Left renal cortex interstitium (tissue), 4 donors: ENCODE measurements around the gene DHDDS. TPM values are rescaled to one million over a fixed set of nuclear protein-coding genes. Genes with fewer than 3 reads are reported as not detected.
"Not testable (repeated sequence)": the region's sequence is repeated elsewhere in the genome, so short reads cannot be mapped to it uniquely, and the experiment has no call there.

Experiments used
- DNase-seq, 4 donors: peaks; one replicate each; pipeline ENCODE4 v3.0.0-alpha.2; 2013; ENCODE audit warnings: low read depth in 4 of 4, low spot score in 2 of 4, missing footprints in 1 of 4
- polyA plus RNA-seq, 4 donors: library from polyadenylated mRNA; unstranded; fragments of 120-200 nt; gene quantifications; one replicate each; pipeline ENCODE4 v1.2.1, GENCODE V29; 2013; ENCODE audit not compliant: insufficient read length in 4 of 4

The DHDDS gene, protein sequence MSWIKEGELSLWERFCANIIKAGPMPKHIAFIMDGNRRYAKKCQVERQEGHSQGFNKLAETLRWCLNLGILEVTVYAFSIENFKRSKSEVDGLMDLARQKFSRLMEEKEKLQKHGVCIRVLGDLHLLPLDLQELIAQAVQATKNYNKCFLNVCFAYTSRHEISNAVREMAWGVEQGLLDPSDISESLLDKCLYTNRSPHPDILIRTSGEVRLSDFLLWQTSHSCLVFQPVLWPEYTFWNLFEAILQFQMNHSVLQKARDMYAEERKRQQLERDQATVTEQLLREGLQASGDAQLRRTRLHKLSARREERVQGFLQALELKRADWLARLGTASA
- 10 to 100 TPM; 29.6 to 43.2 (median 39.2) TPM for polyA plus RNA-seq

DNA sequence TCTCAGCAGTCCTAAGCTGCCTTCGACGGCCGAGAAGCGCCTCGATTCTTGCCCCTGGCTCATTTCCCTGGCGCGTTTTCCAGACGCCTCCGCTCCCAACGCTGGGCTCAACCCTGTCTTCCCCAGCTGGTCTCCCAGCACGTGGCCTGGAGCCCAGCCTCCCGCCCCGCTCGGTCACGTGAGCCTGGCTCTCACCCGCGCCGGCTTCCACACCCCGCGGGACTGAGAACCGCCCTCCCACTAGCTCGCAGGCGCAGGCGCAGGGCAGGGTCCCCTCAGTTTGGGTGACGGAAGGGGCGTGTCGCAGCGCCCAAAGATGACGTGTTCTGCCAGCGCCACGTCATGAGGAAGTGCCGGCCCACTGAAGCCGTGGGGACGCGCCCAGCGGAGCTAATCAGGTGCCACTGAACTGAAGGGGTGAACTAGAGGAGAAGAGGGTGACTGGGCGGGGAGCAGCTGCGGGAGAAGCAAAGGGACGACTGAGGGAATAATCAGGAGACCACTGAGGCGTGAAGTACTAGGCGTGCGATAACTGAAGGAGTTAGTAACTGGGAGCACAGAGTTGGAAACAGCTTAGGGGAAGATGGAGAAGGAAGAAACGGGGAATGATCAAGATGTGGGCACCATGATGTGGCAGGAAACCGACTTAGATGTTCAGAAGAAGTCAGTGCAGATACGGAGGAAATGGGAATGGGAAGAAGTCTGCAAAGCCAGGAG lies at the start of gene DHDDS:
DHDDS (plus strand) TSS at position 343 of the 717 bp plus-strand sequence. CDS start 625 bp downstream, outside the sequence.
- DNase-seq = peak; percentile 92 to 95 (median 93)

DNA sequence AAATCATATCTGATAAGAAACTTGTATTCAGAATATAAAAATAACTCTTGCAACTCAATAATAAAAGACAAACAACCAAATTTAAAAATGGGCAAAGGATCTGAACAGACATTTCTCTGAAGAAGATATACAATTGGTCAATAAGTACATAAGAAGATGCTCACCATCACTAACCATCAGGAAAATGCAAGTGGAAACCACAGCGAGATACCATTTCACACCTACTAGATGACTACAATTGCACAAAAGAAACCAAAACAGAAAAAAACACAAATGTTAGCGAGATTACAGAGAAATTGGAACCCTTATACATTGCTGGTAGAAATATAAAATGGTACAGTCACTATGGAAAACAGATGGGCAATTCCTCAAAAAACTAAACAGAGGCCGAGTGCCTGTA lies 48.0 kb upstream of the DHDDS start:
- no peak for DNase-seq

DNA sequence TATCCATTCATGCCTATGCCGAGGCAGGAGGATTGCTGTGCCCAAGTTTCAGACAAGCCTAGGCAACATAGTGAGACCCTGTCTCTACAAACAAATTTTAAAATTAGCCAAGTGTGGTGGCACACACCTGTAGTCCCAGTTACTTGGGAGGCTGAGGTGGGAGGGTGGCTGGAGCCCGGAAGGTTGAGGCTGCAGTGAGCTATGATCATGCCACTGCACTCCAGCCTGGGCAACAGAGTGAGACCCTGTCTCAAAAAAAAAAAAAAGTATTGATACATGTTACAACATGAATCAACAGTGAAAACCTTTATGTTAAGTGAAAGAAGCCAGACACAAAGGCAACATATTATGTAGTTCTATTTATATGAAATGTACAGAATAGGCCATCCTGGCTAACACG lies 47.1 kb upstream of the DHDDS start:
- not testable (repeated sequence) for DNase-seq

DNA sequence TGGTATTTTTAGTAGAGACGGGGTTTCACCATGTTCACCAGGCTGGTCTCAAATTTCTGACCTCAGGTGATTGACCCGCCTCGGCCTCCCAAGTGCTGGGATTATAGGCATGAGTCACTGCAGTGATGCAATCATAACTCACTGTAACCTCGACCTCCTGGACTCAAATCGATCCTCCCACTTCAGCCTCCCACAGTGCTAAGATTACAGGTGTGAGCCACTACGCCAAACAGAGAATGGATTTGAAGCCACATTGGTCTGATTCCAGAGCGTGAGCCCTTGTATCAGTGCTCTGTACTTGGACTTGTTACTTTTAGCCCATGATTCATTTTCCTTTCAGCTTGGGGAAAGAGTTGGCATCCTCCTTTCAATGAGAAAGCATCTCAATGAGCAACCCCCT lies 44.7 kb upstream of the DHDDS start:
- DNase-seq = no peak

DNA sequence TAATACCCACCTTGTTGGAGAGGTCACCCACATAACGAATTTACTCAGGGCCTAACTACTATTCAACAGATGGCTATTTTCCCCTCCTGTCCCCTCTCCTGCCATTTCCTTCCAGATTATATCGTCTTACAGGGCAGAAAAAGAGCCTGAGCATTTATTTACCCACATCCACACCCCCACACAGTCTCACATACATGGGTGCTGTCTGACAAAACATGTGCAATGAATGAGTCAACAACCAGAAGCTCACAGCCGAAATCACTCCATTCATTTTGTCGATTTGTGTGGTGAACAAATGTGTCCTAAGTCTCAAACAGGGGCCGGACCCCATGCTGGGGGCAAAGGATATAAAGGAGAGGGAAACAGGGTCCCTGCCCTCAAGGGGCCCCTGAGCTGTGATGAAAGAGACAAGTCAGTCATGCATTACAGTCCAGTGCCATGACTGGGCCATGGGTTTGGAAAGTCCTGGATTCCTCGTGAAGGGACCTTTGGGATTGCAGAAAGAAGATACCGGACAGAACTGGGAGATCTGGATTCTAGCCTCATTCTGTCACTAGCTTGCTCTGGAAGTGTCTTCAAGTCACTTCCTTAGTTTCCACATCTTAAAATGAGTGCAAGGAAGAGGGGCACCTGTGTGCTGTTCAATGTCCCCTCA lies 43.2 kb upstream of the DHDDS start:
- DNase-seq = no peak

DNA sequence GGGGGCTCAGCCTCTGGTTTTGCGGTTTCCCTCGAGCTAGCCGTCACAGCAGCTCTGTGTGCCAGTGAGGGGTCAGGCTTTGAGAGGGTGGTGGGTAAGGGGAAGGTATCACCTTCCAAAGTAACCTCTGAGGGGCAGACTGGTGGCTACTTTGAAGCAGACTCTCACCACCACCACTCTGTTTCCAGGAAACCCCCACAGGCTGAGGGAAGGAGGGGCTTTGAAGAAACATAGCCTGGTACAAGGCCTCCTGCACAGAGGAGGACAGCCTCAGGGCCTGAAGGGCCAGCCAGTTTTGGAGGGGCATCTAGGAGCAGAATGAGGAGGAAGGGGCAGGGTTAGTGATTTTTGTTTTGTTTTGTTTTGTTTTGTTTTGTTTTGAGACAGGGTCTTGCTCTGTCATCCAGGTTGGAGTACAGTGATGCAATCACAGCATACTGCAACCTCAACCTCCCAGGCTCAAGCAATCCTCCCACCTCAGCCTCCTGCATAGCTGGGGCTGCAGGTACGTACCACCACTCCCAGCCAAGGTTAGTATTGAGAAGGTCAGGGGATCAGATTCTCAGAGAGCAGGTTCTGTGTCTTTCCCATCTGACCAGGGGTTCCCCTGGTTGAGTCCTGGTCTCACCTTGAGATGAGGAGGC lies 42.4 kb upstream of the DHDDS start:
- DNase-seq = no peak

DNA sequence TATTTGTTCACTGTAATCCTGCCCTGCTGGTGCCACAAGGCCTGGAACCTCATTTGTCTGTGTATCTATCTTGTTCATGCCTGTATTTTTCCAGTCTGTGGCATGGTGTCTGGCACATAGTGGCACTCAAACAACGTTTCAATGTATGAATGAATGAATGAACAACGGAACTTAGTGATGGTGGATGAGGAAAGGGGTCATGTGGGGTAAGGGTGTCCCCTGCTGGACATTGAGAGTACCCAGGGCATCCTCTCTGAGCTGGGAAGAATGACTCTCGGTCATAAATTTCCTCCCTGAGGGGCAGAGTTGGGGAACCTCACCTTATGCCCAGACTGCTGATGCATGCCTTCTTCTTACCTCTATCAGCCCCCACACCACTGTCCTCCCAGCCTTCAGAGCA lies 40.7 kb upstream of the DHDDS start:
- no peak for DNase-seq

DNA sequence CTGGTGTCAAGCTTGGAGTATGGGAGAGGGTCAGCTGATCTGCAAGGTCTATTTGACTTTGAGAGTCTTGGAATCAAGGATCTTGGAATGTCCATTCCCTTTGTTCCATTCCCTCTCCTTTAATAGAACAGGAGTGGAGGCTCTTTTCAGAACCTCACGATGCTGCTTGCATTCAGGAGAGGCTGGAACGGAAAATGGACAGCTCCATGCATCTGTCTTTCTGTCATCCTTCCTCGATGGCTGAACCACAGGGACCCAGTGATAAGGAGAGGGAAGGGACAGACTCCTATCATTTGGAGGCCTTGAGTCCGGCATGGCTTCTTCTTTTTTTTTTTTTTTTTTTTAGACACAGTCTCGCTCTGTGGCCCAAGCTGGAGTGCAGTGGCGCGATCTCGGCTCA lies 36.4 kb upstream of the DHDDS start:
- DNase-seq = no peak

DNA sequence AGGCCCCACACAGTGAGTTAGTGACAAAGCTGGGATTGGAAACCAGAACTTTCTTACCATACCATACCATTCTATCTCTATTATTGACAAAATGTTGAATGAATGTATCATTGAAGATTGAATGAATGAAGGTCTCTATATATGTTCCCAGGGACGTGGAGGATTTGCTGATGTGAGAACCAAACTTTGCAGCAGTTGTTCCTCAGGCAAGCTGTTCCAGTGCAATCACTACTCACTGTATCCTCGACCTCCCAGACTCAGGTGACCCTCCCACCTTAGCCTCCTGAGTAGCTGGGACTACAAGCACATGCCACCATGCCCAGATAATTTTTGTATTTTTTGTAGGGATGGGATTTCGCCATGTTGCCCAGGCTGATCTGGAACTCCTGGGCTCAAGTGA lies 33.1 kb upstream of the DHDDS start:
- no peak for DNase-seq

DNA sequence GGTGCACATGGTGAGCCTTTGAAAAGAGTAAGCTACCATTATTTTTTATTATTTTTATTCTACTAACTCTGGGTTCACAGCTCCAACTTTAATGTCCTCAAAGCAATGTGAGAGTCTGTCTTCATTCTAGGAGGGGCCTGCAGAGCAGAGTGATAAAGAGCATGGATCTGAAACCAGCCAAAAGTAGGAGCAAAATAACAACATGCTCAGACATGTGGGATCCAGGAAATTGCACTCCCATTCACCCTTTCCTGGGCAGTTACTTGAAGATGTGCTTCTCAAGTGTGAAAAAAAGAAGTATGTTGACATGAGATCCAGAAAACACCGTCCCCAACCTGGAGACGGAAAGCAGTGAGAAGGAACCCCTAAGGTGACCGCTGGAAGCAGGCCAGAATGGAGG lies 30.2 kb upstream of the DHDDS start:
- DNase-seq = no peak

DNA sequence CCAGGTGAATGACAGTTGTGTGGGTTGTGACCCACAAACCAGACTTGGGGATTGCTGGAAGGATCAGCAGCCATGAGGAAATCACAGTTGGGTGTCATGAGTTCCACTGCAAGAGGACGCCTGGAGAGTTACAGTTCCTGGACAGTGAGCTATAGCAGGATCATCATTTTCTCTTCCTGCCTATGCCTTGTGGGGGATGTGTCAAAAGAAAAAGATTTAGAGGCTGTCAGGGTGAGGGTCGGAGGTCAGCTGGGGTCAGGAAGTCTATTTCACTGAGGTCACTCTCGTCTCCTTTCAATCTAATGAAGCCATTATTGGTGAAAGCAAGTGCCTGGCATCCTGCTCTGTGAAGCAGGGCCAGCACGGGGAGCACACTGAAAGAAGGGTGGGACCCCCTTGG lies 28.5 kb upstream of the DHDDS start:
- DNase-seq = no peak

DNA sequence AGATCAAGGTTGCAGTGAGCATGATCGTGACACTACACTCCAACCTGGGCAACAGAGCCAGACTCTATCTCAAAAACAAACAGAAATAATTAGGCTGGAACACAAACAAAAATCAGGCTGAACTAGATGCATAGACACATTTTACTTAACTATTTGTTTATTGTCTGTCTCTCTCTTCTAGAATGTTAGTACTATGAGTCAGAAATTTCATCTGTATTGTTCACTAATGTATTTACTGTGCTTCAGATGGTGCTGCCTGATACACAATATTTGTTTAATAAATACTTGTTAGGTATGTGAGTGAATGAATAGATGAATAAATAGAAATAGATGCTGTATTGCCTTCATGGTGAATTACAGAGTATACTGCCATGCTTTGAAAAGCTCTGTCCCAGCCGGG lies 27.5 kb upstream of the DHDDS start:
- no peak for DNase-seq

DNA sequence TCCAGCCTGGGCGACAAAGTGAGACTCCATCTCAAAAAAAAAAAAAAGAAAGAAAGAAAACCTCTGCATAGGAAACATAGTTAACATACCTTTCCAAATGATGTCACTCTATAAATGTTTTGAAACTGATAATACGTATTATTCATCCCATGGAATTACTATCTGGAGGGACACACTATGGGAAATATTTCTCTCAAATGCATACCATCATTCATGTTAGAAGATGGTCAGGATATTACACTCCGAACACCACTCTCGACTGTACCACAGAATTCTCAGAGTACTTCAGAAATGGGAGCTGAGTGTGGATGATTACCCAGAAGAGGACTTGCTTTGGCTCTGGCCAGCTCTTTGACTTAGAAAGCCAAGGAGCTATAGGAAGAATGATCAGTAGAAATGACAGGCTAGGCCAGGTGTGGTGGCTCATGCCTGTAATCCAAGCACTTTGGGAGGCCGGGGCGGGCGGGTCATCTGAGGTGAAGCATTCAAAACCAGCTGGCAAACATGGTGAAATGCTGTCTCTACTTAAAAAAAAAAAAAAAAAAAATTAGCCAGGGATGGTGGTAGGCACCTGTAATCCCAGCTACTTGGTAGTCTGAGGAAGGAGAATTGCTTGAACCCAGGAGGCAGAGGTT lies 26.7 kb upstream of the DHDDS start:
- DNase-seq = no peak

DNA sequence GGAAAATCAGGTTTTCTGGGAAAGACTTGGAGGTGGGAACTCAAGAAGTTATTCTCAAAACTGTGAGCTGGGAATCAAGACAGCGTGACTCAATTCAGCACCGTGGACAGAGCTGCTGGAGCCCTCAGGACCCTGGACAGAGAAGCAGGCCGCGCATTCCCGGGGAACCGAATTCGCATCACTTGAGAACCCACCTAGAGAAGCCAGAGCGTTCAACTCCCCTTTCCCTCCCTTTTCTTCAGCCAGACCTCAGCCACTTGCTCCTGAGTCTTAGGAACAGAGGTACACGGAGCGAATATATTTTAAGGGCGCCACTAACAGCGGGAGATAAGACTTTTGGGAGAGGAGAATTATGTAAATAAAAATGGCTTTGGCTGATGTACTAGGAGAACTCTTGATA lies 23.5 kb upstream of the DHDDS start:
- peak; percentile 69 to 89 (median 76) for DNase-seq

DNA sequence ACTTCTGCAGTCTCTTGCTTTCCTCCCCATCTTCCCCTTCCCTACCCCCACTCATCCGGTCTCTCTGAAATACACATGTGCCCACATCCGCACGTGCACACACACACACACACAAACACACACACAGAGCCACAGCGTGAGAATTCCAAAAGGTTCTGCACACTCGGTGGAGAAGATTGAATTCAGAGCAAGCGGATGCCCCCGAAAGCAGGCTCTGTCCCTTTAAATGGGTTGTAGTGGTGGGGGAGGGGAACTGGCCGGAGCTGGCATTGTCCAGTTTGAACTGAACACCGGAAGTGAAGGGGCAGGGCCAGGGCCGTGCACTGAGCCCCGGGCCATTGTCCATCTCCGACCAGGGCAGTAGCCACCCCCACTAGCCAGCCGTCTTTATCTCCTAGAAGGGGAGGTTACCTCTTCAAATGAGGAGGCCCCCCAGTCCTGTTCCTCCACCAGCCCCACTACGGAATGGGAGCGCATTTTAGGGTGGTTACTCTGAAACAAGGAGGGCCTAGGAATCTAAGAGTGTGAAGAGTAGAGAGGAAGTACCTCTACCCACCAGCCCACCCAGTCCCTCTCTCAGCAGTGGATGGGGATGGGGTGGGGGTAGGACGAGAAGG lies 22.8 kb upstream of the DHDDS start:
- no peak for DNase-seq

DNA sequence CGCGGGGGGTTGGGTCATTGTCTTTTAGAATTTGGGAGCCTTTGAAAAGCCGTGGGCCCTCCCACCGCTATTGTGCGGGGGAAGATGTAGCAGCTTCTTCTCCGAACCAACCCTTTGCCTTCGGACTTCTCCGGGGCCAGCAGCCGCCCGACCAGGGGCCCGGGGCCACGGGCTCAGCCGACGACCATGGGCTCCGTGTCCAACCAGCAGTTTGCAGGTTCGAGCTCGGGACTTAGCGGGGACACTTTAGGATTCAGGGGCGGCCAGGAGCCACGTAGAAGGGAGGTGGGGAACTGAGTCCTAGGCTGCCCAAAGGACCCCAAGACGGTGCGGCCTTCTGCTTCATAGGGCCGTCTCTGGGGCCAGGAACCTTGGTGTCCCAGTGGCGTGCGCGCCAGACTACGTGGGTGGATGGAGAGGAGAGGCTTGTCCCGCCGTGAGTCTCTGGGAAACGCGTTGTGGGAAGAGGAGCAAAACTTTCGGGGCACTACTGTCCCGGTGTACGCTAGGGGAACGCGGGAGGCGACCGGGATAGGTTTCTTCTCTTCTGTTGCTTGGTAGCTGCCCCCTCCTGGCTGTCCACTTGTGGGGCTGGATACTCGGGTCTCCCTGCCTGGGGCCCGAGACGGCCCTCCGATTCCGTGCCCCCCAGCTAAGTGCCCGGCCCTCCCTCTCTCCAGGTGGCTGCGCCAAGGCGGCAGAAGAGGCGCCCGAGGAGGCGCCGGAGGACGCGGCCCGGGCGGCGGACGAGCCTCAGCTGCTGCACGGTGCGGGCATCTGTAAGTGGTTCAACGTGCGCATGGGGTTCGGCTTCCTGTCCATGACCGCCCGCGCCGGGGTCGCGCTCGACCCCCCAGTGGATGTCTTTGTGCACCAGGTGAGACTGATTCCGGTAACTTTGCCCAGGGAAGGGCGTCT lies 21.2 kb upstream of the DHDDS start, which contains the start of gene LIN28A:
LIN28A (plus strand) TSS at position 112 of the 918 bp plus-strand sequence; CDS start at position 187, 75 bp downstream.
- no peak for DNase-seq

DNA sequence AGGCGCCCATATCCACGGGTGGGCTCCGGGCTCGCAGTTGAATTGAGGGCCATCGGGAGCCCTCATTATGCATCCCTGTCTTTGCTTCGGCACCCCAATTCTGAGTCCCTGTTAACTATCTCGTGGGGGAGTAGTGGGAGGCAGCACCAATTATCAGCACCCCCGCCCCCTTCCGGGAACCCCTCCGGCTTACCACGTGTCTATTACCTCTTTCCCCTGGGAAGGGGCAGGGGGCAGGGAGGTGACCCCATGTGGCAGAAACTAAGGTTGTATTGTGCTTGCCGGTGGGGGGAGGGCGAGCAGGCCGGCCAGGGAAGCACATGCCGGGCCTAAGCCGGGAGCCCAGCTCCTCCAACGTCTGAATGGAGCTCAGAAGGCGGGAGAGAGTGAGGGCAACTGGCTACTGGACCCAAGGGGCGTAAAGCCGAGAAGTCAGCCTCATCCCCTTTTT lies 20.5 kb upstream of the DHDDS start:
- no peak for DNase-seq

DNA sequence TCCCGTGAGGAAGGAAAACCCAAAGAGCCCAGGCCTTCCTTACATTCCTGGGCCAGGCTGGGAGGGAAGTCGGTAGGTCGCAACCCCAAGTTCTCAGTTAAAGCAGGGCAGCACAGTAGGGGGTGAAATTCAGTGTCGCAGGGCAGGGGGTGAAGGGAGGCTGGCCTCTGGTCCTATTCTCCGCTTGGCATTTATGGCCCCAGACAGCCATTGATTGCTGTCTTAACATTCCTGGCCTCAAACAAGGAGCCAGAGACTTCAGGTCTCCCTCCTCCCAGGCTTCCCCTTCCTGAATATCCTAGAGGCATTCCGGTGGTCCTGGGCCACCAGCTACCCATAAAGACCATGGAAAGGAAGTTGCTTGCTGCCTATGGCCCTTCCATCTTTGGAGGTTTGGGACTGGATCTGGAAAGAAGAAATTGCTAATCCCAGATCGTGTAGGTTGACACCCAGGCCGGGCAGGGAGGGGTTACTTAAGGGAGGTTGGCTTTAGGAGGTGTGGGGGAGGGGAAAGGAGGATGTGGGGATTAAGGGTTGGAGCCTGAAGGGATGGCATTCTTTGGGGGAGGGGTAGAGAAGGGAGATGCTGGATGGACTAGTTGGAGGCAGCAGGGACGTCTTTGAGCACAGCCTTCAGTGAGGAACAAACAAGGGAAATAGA lies 19.8 kb upstream of the DHDDS start:
- no peak for DNase-seq
